ENCODE results near the gene SLC25A17. TPM values are rescaled to one million over a fixed set of nuclear protein-coding genes. Genes with fewer than 3 reads are reported as not detected.

SLC25A17 gene
- polyA plus RNA-seq, 1 donor (not counting 4 experiments of a cell fraction or from before 2014, with no cell fraction given): 40.0 TPM

DNA sequence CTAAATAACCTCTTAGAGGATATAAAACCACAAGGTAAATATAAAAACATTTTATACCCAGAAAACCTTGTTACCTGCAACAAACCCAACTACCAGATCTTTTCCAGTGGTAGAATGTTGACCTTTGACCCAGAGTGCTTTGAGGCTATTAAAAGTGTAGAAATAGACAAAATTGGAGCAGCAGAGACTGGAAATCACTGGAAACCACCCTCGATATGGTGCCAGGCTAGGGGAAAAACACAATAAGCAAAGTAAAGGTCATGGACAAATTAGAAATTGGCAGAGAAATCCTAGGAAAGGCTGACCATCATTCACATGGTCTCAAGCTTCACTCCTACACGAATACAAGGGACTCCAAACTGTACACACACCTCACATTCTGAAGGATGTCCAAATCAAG is 26.7 kb downstream of the SLC25A17 start:
- Histone ChIP-seq H3K9me3 (ENCODE audit: control insufficient read depth, low read depth, low read length) (no peaks in the 10 kb centered on the region), H3K36me3 (ENCODE audit: control insufficient read depth in 2 of 2, extremely low read depth in 1 of 2, insufficient read depth in 2 of 2, low read length in 2 of 2) (peaks cover 7 to 12% of the 10 kb centered on the region in 2 experiments), H3K9ac (ENCODE audit: control insufficient read depth, extremely low read depth, insufficient read depth, low read length) (no peak overlapping the region), H3K4me1 (ENCODE audit: control insufficient read depth, extremely low read depth, insufficient read depth, low read length) (no peaks in the 10 kb centered on the region), H3K4me3 (ENCODE audit: control insufficient read depth in 2 of 3, extremely low read depth in 1 of 3, insufficient read depth in 2 of 3, low read depth in 1 of 3, low read length in 3 of 3) (no peak overlapping the region), H2AFZ (ENCODE audit: control insufficient read depth, low read length) (no peak overlapping the region), H3K79me2 (ENCODE audit: control insufficient read depth, insufficient read depth, low read length) (no peaks in the 10 kb centered on the region), H3K27me3 (ENCODE audit: control insufficient read depth, extremely low read depth, insufficient read depth, low read length) (no peaks in the 10 kb centered on the region), H3K9me1 (ENCODE audit: control insufficient read depth, extremely low read depth, insufficient read depth, low read length) (no peaks in the 10 kb centered on the region), H3K27ac (ENCODE audit: control insufficient read depth, insufficient read depth, low read length) (no peak overlapping the region), H4K20me1 (ENCODE audit: control insufficient read depth, extremely low read depth, insufficient read depth, low read length) (no peaks in the 10 kb centered on the region), H3K4me2 (ENCODE audit: control insufficient read depth, extremely low read depth, insufficient read depth, low read depth, low read length) (no peak overlapping the region)
- dilution Hi-C loops (cut with MboI; ENCODE audit: extremely low pct_ligation_motif_present, low sequenced_read_pairs): no loop called here
- TF ChIP-seq, protein P1, sequence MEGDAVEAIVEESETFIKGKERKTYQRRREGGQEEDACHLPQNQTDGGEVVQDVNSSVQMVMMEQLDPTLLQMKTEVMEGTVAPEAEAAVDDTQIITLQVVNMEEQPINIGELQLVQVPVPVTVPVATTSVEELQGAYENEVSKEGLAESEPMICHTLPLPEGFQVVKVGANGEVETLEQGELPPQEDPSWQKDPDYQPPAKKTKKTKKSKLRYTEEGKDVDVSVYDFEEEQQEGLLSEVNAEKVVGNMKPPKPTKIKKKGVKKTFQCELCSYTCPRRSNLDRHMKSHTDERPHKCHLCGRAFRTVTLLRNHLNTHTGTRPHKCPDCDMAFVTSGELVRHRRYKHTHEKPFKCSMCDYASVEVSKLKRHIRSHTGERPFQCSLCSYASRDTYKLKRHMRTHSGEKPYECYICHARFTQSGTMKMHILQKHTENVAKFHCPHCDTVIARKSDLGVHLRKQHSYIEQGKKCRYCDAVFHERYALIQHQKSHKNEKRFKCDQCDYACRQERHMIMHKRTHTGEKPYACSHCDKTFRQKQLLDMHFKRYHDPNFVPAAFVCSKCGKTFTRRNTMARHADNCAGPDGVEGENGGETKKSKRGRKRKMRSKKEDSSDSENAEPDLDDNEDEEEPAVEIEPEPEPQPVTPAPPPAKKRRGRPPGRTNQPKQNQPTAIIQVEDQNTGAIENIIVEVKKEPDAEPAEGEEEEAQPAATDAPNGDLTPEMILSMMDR (optimal IDR thresholded peaks at IDR 0.05 in 1 of 3, IDR thresholded peaks at IDR 0.05 in 1 of 3, conservative IDR thresholded peaks at IDR 0.05 in 1 of 3; ENCODE audit: extremely low read depth in 1 of 3, insufficient read depth in 2 of 3, low read length in 3 of 3): no peak
- no peak for TF ChIP-seq EZH2 (IDR thresholded peaks at IDR 0.05; ENCODE audit: low read length)
- DNase-seq (ENCODE audit: low read depth, low spot score) (no peak), FAIRE-seq (peak; percentile 43)

DNA sequence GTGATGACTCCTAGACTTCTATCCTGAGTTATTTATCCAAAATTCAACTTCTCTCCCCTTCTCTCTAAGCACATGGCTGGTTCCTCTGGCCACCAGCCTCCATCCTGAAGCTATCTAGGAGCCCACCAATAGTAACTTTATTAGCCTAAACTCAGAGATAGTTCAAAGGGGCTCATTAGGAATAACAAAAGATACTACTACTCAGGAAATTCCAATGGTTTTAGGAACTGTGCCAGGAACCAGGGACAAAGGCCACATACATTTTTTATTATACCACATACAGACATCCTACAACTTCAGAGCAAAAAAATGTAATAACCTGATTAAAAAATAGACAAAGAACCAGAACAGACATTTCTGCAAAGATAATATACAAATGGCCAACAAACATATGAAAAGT is 27.9 kb downstream of the SLC25A17 start:
- no peak overlapping the region for H3K9ac ChIP-seq (ENCODE audit: control insufficient read depth, extremely low read depth, insufficient read depth, low read length)
- no peak for FAIRE-seq
- no peak overlapping the region for H3K4me2 ChIP-seq (ENCODE audit: control insufficient read depth, extremely low read depth, insufficient read depth, low read depth, low read length)
- H3K27me3 ChIP-seq (ENCODE audit: control insufficient read depth, extremely low read depth, insufficient read depth, low read length): no peaks in the 10 kb centered on the region
- H4K20me1 ChIP-seq (ENCODE audit: control insufficient read depth, extremely low read depth, insufficient read depth, low read length): no peaks in the 10 kb centered on the region
- no peak for DNase-seq (ENCODE audit: low read depth, low spot score)
- H3K4me3 ChIP-seq (ENCODE audit: control insufficient read depth in 2 of 3, extremely low read depth in 1 of 3, insufficient read depth in 2 of 3, low read depth in 1 of 3, low read length in 3 of 3): no peak overlapping the region
- no peak overlapping the region for H2AFZ ChIP-seq (ENCODE audit: control insufficient read depth, low read length)
- H3K79me2 ChIP-seq (ENCODE audit: control insufficient read depth, insufficient read depth, low read length): no peaks in the 10 kb centered on the region
- no peak overlapping the region for H3K27ac ChIP-seq (ENCODE audit: control insufficient read depth, insufficient read depth, low read length)
- H3K9me1 ChIP-seq (ENCODE audit: control insufficient read depth, extremely low read depth, insufficient read depth, low read length): no peaks in the 10 kb centered on the region
- H3K9me3 ChIP-seq (ENCODE audit: control insufficient read depth, low read depth, low read length): no peaks in the 10 kb centered on the region
- dilution Hi-C loops (cut with MboI; ENCODE audit: extremely low pct_ligation_motif_present, low sequenced_read_pairs): no loop called here
- peaks cover 6 to 12% of the 10 kb centered on the region in 2 experiments for H3K36me3 ChIP-seq (ENCODE audit: control insufficient read depth in 2 of 2, extremely low read depth in 1 of 2, insufficient read depth in 2 of 2, low read length in 2 of 2)
- peaks cover 5% of the 10 kb centered on the region for H3K4me1 ChIP-seq (ENCODE audit: control insufficient read depth, extremely low read depth, insufficient read depth, low read length)
- TF ChIP-seq, protein P1 (optimal IDR thresholded peaks at IDR 0.05 in 1 of 3, IDR thresholded peaks at IDR 0.05 in 1 of 3, conservative IDR thresholded peaks at IDR 0.05 in 1 of 3; ENCODE audit: extremely low read depth in 1 of 3, insufficient read depth in 2 of 3, low read length in 3 of 3): no peak
- TF ChIP-seq EZH2 (IDR thresholded peaks at IDR 0.05; ENCODE audit: low read length): no peak
